ENCODE measurements around the gene CR1.
"Not testable (repeated sequence)": the region's sequence is repeated elsewhere in the genome, so short reads cannot be mapped to it uniquely, and the experiment has no call there.

Gene CR1

GRCh38 chr1:207581496-207582153 is 85.7 kb downstream of the CR1 start:
- DNase-seq (ENCODE audit: low read depth, low spot score) = peak; percentile 29

- not testable (repeated sequence) for DNase-seq (ENCODE audit: low read depth, low spot score)
Measured at GRCh38 chr1:207589506-207589905, 93.5 kb downstream of the CR1 start.

GRCh38 chr1:207591205-207591604 is 95.2 kb downstream of the CR1 start:
- not testable (repeated sequence) for DNase-seq (ENCODE audit: low read depth, low spot score)

- DNase-seq (ENCODE audit: low read depth, low spot score) = not testable (repeated sequence)
Measured at GRCh38 chr1:207594095-207594494, 98.1 kb downstream of the CR1 start.

- DNase-seq (ENCODE audit: low read depth, low spot score) = no peak
Measured at GRCh38 chr1:207603777-207604176, 107.8 kb downstream of the CR1 start.

- no peak for DNase-seq (ENCODE audit: low read depth, low spot score)
Measured at GRCh38 chr1:207605444-207606361, 109.7 kb downstream of the CR1 start.

GRCh38 chr1:207606362-207606755 is 110.4 kb downstream of the CR1 start:
- DNase-seq (ENCODE audit: low read depth, low spot score) = no peak

GRCh38 chr1:207612762-207613161 is 116.8 kb downstream of the CR1 start:
- DNase-seq (ENCODE audit: low read depth, low spot score) = no peak

GRCh38 chr1:207619871-207620542 is 124.0 kb downstream of the CR1 start:
- peak; percentile 21 for DNase-seq (ENCODE audit: low read depth, low spot score)

- no peak for DNase-seq (ENCODE audit: low read depth, low spot score)
Measured at GRCh38 chr1:207620543-207620893, 124.6 kb downstream of the CR1 start.

GRCh38 chr1:207625504-207626071 is 129.6 kb downstream of the CR1 start:
- DNase-seq (ENCODE audit: low read depth, low spot score) = not testable (repeated sequence)

GRCh38 chr1:207626972-207627337 is 131.0 kb downstream of the CR1 start:
- DNase-seq (ENCODE audit: low read depth, low spot score) = no peak

GRCh38 chr1:207627496-207627895 is 131.5 kb downstream of the CR1 start:
- DNase-seq (ENCODE audit: low read depth, low spot score) = no peak

- DNase-seq (ENCODE audit: low read depth, low spot score) = no peak
Measured at GRCh38 chr1:207628776-207629175, 132.8 kb downstream of the CR1 start.

- DNase-seq (ENCODE audit: low read depth, low spot score) = no peak
Measured at GRCh38 chr1:207631137-207631536, 135.2 kb downstream of the CR1 start.

- no peak for DNase-seq (ENCODE audit: low read depth, low spot score)
Measured at GRCh38 chr1:207633226-207633625, 137.3 kb downstream of the CR1 start.

GRCh38 chr1:207633699-207634289 is 137.8 kb downstream of the CR1 start:
- peak; percentile 51 for DNase-seq (ENCODE audit: low read depth, low spot score)

GRCh38 chr1:207634293-207634692 is 138.3 kb downstream of the CR1 start:
- not testable (repeated sequence) for DNase-seq (ENCODE audit: low read depth, low spot score)

- peak; percentile 80 for DNase-seq (ENCODE audit: low read depth, low spot score)
Measured at GRCh38 chr1:207635569-207636186, 139.7 kb downstream of the CR1 start.

GRCh38 chr1:207638487-207639145 is 142.7 kb downstream of the CR1 start:
- peak; percentile 59 for DNase-seq (ENCODE audit: low read depth, low spot score)

GRCh38 chr1:207639362-207639761 is 143.4 kb downstream of the CR1 start:
- not testable (repeated sequence) for DNase-seq (ENCODE audit: low read depth, low spot score)
